SK-N-SH (cell line): ENCODE results near the gene NUP205. TPM values are rescaled to one million over a fixed set of nuclear protein-coding genes. Genes with fewer than 3 reads are reported as not detected.
A peak's percentile ranks its signal among the peaks of the same experiment; 100 is the strongest.

Source experiments
- CTCF ChIA-PET: fragments of 300-600, 350-600 bp; formaldehyde crosslinking; extraction: SDS; loops from one replicate; lab custom pipeline; 2021; lab: Yijun Ruan, JAX
- POLR2A ChIA-PET: fragments of 350-600 bp; sonication (Branson Sonifier 250); formaldehyde crosslinking; extraction: SDS; loops from one replicate; lab custom pipeline; 2020; ENCODE audit warnings: antibody characterized with exemption, inconsistent platforms; lab: Yijun Ruan, JAX
- DNase-seq: peaks from one replicate; pipeline ENCODE4 v3.0.0; 2012
- H2AFZ ChIP-seq: fragments of 200-600 bp; sonication (generic); 2 replicates; pipeline ENCODE4 v1.8.1; 2016; ENCODE audit warnings: antibody characterized with exemption, mild to moderate bottlenecking, low read depth
- H3F3A ChIP-seq: fragments of 200-600 bp; sonication (generic); replicated peaks from 2 replicates; pipeline ENCODE3; 2016; ENCODE audit warnings: antibody characterized with exemption, mild to moderate bottlenecking; ENCODE audit not compliant: insufficient read depth
- H3K27ac ChIP-seq, 2 experiments: fragments of 200-500 bp in 1 of 2; fragments of 200-600 bp in 1 of 2; sonication (Bioruptor generic) in 1 of 2; sonication (generic), shearing (Covaris generic) in 1 of 2; 2 replicates each; pipeline versions ENCODE4 v1.5.1 to v1.6.1; 2014 to 2016; ENCODE audit warnings: low read depth in 2 of 2, inconsistent platforms in 1 of 2, low read length in 1 of 2, mild to moderate bottlenecking in 1 of 2, mixed read lengths in 1 of 2
- H3K27me3 ChIP-seq: fragments of 200-600 bp; sonication (generic), shearing (Covaris generic); 2 replicates; pipeline ENCODE4 v1.6.1; 2016; ENCODE audit warnings: mixed run types; ENCODE audit not compliant: insufficient read depth
- H3K36me3 ChIP-seq, 2 experiments: fragments of 200-500 bp in 1 of 2; fragments of 200-600 bp in 1 of 2; sonication (Bioruptor generic) in 1 of 2; sonication (generic) in 1 of 2; replicated peaks in 1 of 2; 2 replicates each; pipeline versions ENCODE3 to v1.5.1; 2014 to 2016; ENCODE audit warnings: low read length in 1 of 2, mild to moderate bottlenecking in 1 of 2; ENCODE audit not compliant: insufficient read depth in 2 of 2, control insufficient read depth in 1 of 2
- H3K4me1 ChIP-seq, 2 experiments: fragments of 200-500 bp in 1 of 2; fragments of 200-600 bp in 1 of 2; sonication (Bioruptor generic) in 1 of 2; sonication (generic), shearing (Covaris generic) in 1 of 2; 2 replicates each; pipeline versions ENCODE4 v1.5.1 to v1.6.1; 2014 to 2016; ENCODE audit warnings: low read depth in 1 of 2, low read length in 1 of 2, mixed run types in 1 of 2; ENCODE audit not compliant: insufficient read depth in 2 of 2, control insufficient read depth in 1 of 2
- H3K4me2 ChIP-seq: fragments of 200-600 bp; sonication (generic), shearing (Covaris generic); 2 replicates; pipeline ENCODE4 v1.6.1; 2017; ENCODE audit warnings: mixed run types
- H3K4me3 ChIP-seq, 2 experiments: fragments of 200-500 bp in 1 of 2; fragments of 200-600 bp in 1 of 2; sonication (Bioruptor generic) in 1 of 2; sonication (generic), shearing (Covaris generic) in 1 of 2; 2 replicates each; pipeline versions ENCODE4 v1.5.1 to v1.8.1; 2014 to 2016; ENCODE audit warnings: low read depth in 2 of 2, inconsistent platforms in 1 of 2, low read length in 1 of 2, mild to moderate bottlenecking in 1 of 2, mixed read lengths in 1 of 2, moderate library complexity in 1 of 2
- H3K79me2 ChIP-seq: fragments of 200-600 bp; sonication (generic); 2 replicates; pipeline ENCODE4 v1.8.1; 2017; ENCODE audit warnings: mild to moderate bottlenecking; ENCODE audit not compliant: insufficient read depth
- H3K9ac ChIP-seq: fragments of 200-600 bp; sonication (generic); 2 replicates; pipeline ENCODE4 v1.6.1; 2017; ENCODE audit warnings: mixed run types
- H3K9me2 ChIP-seq: fragments of 200-600 bp; sonication (generic); 2 replicates; pipeline ENCODE4 v1.6.1; 2017; ENCODE audit warnings: mixed run types
- H3K9me3 ChIP-seq: fragments of 200-600 bp; sonication (generic); 2 replicates; pipeline ENCODE4 v1.6.1; 2017; ENCODE audit warnings: mixed run types, mild to moderate bottlenecking, moderate library complexity
- H4K20me1 ChIP-seq: fragments of 200-600 bp; sonication (generic); 2 replicates; pipeline ENCODE4 v1.6.1; 2017; ENCODE audit warnings: mild to moderate bottlenecking, mixed run types; ENCODE audit not compliant: insufficient read depth
- CHD2 ChIP-seq: fragments of 150-350 bp; IDR thresholded peaks from 2 replicates; pipeline ENCODE4 v1.6.1; 2018; ENCODE audit warnings: low read length; ENCODE audit not compliant: partially characterized antibody
- CTCF ChIP-seq: fragments of 200-600 bp; sonication (generic); IDR thresholded peaks from 2 replicates; pipeline ENCODE4 v1.6.1; 2017; ENCODE audit warnings: antibody characterized with exemption, mild to moderate bottlenecking, moderate library complexity
- EP300 ChIP-seq, 2 experiments: IDR thresholded peaks; 2 replicates each; pipeline versions ENCODE4 v1.4.0 to v1.6.1; 2012; ENCODE audit warnings: borderline replicate concordance in 1 of 2, low read depth in 1 of 2, low read length in 1 of 2
- FOXJ3 ChIP-seq: sonication (generic); formaldehyde crosslinking; IDR thresholded peaks from 2 replicates; pipeline ENCODE4 v1.5.1; 2020; ENCODE audit warnings: mild to moderate bottlenecking, missing genetic modification reagents
- FOXM1 ChIP-seq: IDR thresholded peaks from 2 replicates; pipeline ENCODE4 v1.4.0; 2012; ENCODE audit warnings: low read depth, mild to moderate bottlenecking
- IRF3 ChIP-seq: fragments of 150-350 bp; IDR thresholded peaks from 2 replicates; pipeline ENCODE4 v1.6.1; 2016; ENCODE audit warnings: mild to moderate bottlenecking, low read depth, low read length
- JUND ChIP-seq: IDR thresholded peaks from 2 replicates; pipeline ENCODE4 v1.4.0; 2012
- MXI1 ChIP-seq: IDR thresholded peaks from 2 replicates; pipeline ENCODE4 v1.6.1; 2012; ENCODE audit warnings: mild to moderate bottlenecking, low read depth, low read length, improper control_type of control experiment
- PBX3 ChIP-seq: IDR thresholded peaks from 2 replicates; pipeline ENCODE4; 2012
- POLR2AphosphoS5 ChIP-seq: IDR thresholded peaks from 2 replicates; pipeline ENCODE4 v1.6.1; 2012; ENCODE audit warnings: low read depth, low read length
- RAD21 ChIP-seq: IDR thresholded peaks from 2 replicates; pipeline ENCODE4 v1.6.1; 2012; ENCODE audit warnings: mild to moderate bottlenecking, low read length
- REST ChIP-seq: IDR thresholded peaks from 2 replicates; pipeline ENCODE4 v1.6.1; 2012; ENCODE audit warnings: mild to moderate bottlenecking, low read depth, low read length, moderate library complexity
- RFX5 ChIP-seq: IDR thresholded peaks from 2 replicates; pipeline ENCODE4 v1.6.1; 2012; ENCODE audit warnings: mild to moderate bottlenecking, improper control_type of control experiment, low read length
- RXRA ChIP-seq: IDR thresholded peaks from 2 replicates; pipeline ENCODE4 v1.4.0; 2012; ENCODE audit warnings: low read depth, mild to moderate bottlenecking, borderline replicate concordance
- SIN3A ChIP-seq: IDR thresholded peaks from 2 replicates; pipeline ENCODE4 v1.6.1; 2012; ENCODE audit warnings: low read depth, mild to moderate bottlenecking, low read length, moderate library complexity, borderline replicate concordance
- SMC3 ChIP-seq: IDR thresholded peaks from 2 replicates; pipeline ENCODE4 v1.6.1; 2012; ENCODE audit warnings: low read depth, low read length, improper control_type of control experiment
- TAF1 ChIP-seq: IDR thresholded peaks from 2 replicates; pipeline ENCODE4 v1.6.1; 2012; ENCODE audit warnings: low read depth, mild to moderate bottlenecking, low read length, moderate library complexity, borderline replicate concordance
- WGBS: methylation state at CpG from one replicate; pipeline ENCODE4 v1.1.6; 2017; ENCODE audit warnings: low lambda C conversion rate; 5-methylcytosine and 5-hydroxymethylcytosine counted together
- polyA plus RNA-seq, 3 experiments: library from polyadenylated mRNA; depleted of rRNA; stranded (reverse); fragments of >200 nt; gene quantifications; 2 replicates each; pipeline ENCODE4 v1.2.3, GENCODE V29; 2012

NUP205 gene
- polyA plus RNA-seq, 1 of the 3 experiments (the other 2 are of a cell fraction), result 48.2 TPM

- peak; percentile 99 for TF ChIP-seq CTCF
- peak; percentile 23; the same call in 1 of the 2 replicates for TF ChIP-seq SIN3A
- TF ChIP-seq SMC3, result peak; percentile 91
- no peak for TF ChIP-seq RFX5
- TF ChIP-seq FOXJ3 (CRISPR knock-in tag), result no peak
- TF ChIP-seq CHD2, result peak; percentile 45
- no peak for TF ChIP-seq EP300 (IDR thresholded peaks at IDR 0.05; ENCODE audit: borderline replicate concordance in 1 of 2, low read depth in 1 of 2, low read length in 1 of 2)
- TF ChIP-seq FOXM1, result no peak
- TF ChIP-seq TAF1, result 0 out of 2 replicates have a peak, but pooled peaks have one; percentile 35
- no peak for TF ChIP-seq POLR2AphosphoS5
- no peak for TF ChIP-seq PBX3
- TF ChIP-seq RAD21, result peak; percentile 93
- TF ChIP-seq RXRA, result no peak
- peak; percentile 1; the same call in 1 of the 2 replicates for TF ChIP-seq IRF3
- no peak; the same call in 1 of the 2 replicates for TF ChIP-seq MXI1
- no peak for TF ChIP-seq JUND
- no peak for TF ChIP-seq REST
- Histone ChIP-seq H2AFZ (no peak overlapping the region), H3K36me3 (peaks cover 22 to 37% of the 10 kb centered on the region in 2 experiments), H3K4me1 (peaks cover 6 to 30% of the 10 kb centered on the region in 2 experiments; a peak in 3 of 4 replicates), H3K9me3 (no peaks in the 10 kb centered on the region), H3K4me3 (no peak overlapping the region), H4K20me1 (peaks cover 36% of the 10 kb centered on the region; the same call in 1 of the 2 replicates), H3K4me2 (peak overlapping the region; percentile 42; the same call in 1 of the 2 replicates), H3K79me2 (peaks cover 100% of the 10 kb centered on the region), H3F3A (peaks cover 41% of the 10 kb centered on the region), H3K27ac (peak overlapping the region; percentile 71 to 77), H3K27me3 (no peaks in the 10 kb centered on the region), H3K9me2 (no peaks in the 10 kb centered on the region), H3K9ac (peak overlapping the region; percentile 31; the same call in 1 of the 2 replicates)
- ChIA-PET CTCF (interaction anchor here (0.8 to 9.3 kb wide), 44 partner anchors 9 to 1919 kb away, joined by 3 to 153 read pairs (median 4); partner anchors contain the start of gene STMP1), POLR2A (interaction anchor here (1.4 kb wide), 1 partner anchor 10 kb away, joined by 5 read pairs; the partner anchor contains the start of gene STMP1)
- DNase-seq, result peak; percentile 70
- 55% methylated on average over 3 of the region's 3 CpGs for WGBS
These were observed 115.0 kb downstream of the NUP205 start for GRCh38 chr7:135672560-135673359.
